ENCODE data around the gene SMG6.

The SMG6 gene

DNA sequence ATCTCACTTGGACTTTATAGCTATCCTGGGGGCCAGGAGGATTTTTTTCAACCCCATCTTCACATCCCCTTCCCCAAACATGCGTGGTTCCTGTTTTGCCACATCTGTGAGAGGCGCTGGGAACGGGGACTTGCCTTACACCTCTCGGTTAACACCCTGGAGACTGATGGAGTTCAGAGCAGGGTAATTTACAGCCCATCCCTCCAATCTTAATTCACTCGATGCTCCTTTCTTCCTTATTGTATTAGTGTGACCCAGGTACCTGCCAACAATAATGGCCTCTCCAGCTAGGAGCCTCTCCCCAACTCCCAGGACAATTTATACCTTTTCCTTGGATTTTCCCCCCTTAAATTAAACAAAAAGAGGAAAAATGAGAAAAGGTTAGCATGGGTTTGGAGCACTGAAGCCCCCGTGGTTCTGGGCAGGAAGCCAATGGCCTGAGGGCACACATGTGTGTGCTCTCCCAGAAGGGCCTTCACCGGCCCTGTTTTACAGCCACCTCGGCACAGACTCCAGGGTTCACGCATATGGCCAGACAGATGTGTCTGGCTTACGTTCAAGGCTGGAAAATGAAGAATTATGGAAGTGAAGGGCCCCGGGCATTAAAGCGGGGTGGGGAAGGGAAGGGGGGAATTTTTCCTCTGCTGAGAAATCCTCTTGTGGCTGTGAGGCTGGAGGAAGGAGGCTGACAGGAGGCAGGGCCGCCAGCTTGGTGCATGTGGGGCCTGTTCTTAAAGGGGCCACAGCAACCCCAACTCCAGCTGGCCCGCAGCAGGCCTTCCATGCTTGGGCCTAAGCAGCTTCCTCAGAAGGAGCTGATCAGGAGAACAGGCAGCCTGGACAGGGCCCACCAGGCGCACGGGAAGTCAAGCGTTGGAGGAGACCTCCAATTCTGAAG, 227.2 kb downstream of the SMG6 start:
- no peak for DNase-seq (ENCODE audit: low read depth)

DNA sequence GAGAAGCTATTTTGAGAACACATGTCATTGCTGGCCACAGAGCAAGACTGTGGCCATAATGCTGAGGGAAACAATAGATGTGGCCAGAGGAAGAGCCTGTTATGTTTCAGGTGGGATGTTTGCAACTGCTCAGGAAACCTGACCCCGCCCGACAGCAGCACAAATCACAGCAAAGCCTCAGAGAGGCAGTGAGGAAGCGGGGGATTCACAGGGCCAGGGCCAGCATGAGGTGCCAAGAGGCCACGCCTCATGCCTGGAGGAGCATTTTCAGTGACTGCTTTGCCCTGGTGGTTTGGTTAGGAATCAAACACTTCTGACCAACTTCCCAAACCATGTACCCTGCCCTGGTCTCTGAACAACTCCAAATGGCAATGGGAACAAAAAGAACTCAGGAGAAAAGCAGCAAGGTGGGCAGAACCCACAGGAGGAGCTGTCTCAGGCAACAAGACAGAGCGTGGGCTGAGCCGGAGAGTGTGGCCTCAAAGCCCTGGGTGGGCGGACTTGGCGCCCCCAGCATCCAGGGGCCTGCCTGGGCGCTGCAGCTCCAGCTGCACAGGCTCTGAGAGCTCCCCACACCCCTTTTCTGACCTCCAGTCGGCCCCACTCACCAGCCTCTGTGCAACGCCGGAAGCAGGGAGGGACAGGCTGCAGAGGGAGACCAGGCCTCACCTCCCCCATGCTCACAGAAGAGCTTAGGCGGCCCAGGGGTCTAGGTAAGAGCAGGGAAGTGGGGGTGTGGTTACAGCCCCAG, 228.1 kb downstream of the SMG6 start:
- DNase-seq (ENCODE audit: low read depth), result peak; percentile 84

DNA sequence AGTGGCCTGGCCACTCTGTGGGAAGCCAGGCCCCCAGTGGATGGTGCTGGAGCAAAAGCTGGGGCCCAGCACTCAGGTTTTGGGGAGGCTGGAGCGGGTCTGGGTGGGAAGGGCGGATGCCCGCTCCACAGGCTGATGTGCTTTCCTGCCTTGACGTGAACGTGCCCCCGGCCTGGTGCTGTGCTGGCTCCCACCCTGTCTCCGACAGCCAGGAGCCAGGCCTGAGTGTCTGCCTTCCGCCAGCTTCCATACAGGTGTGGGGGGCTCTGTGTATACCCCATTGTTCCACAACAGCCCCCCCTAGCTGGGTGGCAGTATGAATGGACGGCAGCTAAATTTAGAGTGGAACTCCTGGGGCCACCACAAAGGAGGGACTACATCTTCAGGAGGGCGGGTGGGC, 228.7 kb downstream of the SMG6 start:
- no peak for DNase-seq (ENCODE audit: low read depth)

DNA sequence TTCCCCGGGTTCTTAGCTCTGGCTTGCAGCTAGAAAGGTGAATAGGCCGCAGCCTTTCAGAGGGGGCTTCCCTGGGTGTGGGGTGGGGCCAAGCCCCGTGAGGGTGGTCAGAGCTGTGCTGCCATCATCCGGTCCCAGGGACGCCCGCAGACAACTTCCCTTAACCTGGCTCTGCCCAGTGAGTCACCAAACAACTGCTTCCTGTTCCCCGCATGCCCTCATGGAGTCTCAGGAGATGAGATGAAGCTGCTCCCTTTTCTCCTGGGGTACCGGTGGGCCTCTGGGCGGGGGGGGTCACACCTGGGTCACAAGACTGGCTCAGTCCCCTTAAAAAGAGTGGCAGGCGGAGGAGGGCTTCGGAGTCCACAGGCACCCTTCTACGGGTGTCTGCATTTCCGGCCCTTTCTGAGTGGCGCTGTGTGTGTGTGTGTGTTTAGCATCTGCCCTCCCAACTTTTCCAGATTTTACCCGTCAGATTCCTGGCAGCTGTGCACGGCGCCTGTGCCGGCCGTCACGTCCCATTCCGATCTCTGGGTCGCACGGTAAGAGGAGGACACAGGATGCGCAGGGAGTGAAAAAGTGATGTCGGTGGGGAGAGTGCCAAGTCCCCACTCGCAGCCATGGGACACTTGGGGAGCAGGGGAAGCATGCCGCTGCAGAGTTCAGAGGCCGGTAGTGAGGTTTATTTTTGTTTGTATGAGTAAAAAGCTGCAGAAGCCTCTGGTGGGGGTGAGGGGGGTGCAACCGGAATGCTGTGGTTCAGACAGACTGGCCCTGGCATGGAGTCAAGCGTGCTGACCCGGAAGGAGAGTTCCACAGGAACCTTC, 231.9 kb downstream of the SMG6 start:
- peak; percentile 87 for DNase-seq (ENCODE audit: low read depth)

DNA sequence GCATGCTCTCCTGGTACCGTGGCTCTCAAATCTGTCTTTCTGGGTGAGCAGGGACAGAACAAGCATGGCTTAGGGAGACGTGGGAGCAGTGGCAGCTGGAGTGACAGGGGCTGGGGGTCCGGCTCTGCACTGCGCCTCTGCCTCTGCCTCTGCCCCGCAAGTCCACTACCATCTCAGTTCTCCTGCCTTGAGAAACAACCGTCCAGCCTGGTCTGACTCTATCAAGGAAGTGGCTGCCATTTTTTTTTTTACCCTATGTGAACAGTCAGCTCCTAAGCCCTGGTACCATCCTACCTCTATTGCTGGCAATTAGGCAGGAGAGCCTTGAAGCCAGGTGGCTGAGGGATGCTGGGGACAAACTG, 232.6 kb downstream of the SMG6 start:
- no peak for DNase-seq (ENCODE audit: low read depth)

GRCh38 chr17:2070241-2071023, 233.2 kb downstream of the SMG6 start:
- DNase-seq (ENCODE audit: low read depth), result no peak

GRCh38 chr17:2068519-2069051, 235.0 kb downstream of the SMG6 start:
- DNase-seq (ENCODE audit: low read depth), result peak; percentile 76

- DNase-seq (ENCODE audit: low read depth), result peak; percentile 93
Measured at GRCh38 chr17:2068031-2068518, 235.5 kb downstream of the SMG6 start.

GRCh38 chr17:2067608-2068024, 236.0 kb downstream of the SMG6 start:
- DNase-seq (ENCODE audit: low read depth), result peak; percentile 78

DNA sequence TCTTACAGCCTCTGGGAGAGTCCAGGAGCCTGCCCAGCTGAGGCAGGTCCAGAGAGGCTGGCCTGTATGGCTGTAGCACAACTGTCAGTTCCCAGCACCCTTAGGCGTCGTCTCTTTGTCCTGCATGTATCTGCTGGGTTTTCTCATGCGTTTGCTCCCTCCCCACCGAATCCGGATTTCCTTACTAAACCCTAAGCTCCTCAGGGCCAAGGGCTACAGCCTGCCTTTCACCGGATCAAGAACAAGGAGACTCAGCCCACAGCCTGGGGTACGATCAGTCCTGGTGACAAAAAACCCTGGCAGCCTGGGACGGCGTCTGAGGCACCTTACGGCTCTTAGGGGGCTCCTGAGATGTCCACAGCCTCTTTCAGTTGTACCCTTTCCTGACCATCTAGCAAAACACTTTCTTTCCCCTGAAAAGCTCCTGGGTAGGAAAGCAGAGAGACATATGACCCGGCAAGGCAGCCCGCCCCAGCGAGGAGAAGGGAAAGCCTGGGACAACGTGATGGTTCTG, 236.5 kb downstream of the SMG6 start:
- DNase-seq (ENCODE audit: low read depth), result peak; percentile 40

DNA sequence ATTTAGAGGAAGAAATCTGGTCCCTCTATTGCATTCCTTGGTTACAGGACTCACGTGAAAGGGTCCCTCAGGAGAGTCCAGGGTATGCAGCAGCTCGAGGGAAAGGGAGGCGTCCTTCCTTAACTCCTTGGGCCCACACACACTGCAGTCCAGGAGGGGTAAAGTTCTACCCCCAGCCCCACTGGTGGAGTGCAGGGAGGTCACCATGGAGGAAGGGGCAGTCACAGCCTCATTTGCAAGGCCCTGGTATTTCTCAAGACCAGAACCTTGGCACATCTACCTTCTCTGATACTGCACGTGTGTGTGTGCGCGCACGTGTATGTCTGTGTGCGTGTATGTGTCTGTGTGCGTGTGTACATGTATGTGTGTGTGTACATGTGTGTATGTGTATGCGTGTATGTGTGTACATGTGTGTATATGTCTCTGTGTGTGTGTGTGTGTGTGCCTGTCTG, 237.6 kb downstream of the SMG6 start:
- no peak for DNase-seq (ENCODE audit: low read depth)

GRCh38 chr17:2064980-2065785, 238.4 kb downstream of the SMG6 start:
- peak; percentile 90 for DNase-seq (ENCODE audit: low read depth)

DNA sequence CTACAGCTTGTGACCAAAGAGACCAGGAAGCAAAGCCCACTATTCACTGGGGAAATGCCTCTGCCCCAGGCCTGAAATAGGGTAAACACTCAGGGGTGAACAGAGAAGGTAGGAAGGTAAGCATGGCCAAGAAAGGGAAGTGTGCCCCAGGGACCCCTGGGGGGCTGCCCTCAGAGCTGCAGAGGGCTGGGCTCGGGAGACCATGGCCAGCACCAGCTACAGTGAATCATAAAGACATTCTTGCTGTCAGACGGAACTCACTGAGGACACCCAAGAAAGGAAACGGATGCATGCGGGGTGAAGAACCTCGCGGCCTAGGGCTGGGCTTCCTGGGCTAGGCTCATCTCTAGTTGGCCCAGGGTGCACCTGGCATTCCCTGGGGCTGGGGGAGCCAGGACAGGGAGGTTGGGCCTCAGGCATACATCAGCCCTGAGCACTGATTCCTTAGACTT, 239.0 kb downstream of the SMG6 start:
- peak; percentile 74 for DNase-seq (ENCODE audit: low read depth)

DNA sequence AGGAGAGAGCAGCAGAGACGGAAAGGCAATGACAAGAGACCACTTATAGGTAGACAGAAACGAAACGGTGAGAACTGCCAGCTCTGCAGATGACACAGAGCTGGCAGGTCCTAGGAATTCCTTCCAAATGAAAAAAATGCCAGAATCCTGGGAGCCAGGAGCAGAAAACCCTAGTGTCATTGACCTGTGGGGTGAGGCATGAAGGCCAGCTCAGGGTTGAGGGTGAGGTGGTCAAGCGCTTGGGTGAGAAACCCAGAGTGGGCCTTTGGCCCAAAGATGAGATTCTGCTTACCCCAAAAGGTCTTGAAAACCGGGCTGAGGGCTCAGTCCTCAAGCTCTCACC, 239.5 kb downstream of the SMG6 start:
- no peak for DNase-seq (ENCODE audit: low read depth)

GRCh38 chr17:2063261-2064146, 240.1 kb downstream of the SMG6 start:
- peak; percentile 95 for DNase-seq (ENCODE audit: low read depth)

DNA sequence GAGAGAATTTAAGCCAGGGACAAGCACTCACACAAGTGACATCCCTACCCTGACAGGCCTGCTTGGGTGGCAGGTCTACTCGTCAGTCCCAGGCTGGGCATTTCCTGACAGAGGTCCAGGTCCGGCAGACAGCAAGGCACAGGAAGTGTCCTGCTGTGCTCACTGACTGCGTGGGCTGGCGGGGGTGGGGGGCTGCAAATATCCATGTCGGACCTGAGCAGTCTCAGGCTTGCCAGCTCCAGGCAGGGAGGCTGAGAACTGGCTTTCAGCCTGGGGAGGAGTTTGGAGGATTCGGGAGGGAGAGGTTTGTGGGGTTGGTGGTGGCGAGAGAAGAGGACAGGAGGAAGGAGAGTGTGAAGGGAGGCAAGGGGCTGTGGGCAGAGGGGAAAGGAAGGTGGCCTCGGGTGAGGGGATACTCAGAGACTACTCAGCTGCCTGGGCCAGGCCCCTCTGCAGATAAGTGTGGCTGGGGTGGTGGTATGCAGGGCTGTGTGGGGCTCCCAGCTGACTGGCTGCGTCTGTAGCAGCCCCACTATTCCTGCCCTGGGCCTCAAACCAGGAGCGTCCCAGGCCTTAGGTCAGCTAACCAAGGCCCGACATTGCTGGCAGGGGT, 240.9 kb downstream of the SMG6 start:
- DNase-seq (ENCODE audit: low read depth), result peak; percentile 59

DNA sequence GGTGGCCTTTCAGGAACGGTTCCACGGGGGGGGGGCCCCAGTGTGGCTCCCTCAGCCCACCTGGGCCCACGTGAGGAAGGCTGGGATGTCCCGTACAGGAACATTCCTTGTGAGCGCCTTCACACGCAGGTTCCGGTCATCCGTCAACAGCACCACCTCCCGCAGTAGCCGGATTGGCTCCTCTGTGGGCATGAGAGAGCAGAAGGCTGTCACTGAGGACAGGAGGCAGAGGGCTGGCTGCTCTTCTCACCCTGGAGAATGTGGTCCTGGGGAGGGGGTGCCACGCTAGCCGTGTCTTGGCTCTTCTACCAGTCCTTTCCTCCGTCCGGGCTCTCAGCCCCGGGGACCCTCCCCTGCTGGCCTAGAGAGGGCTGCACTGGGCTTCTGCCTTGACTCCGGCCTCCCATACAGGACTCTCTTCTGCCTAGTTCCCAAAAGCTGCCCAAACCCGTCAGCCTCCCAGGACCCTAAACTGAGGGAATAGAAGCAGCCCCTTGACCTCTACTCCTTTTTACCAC, 242.1 kb downstream of the SMG6 start:
- DNase-seq (ENCODE audit: low read depth), result no peak
